NCI-H69 (cell line): ENCODE measurements around the gene GNAL.
A peak's percentile ranks its signal among the peaks of the same experiment; 100 is the strongest.
"Not testable (repeated sequence)": the region's sequence is repeated elsewhere in the genome, so short reads cannot be mapped to it uniquely, and the experiment has no call there.

Experiments used
- DNase-seq: peaks from one replicate; lab custom pipeline; 2025; lab: John Stamatoyannopoulos, UW

GNAL gene

GRCh38 chr18:11906926-11907874 lies 218.1 kb downstream of the GNAL start:
- no peak for DNase-seq

- peak; percentile 98 for DNase-seq
These were observed 219.4 kb downstream of the GNAL start, which contains the start of gene MPPE1 for GRCh38 chr18:11908182-11909060. Gene MPPE1 (minus strand): TSS chr18:11908317. CDS start chr18:11897264, 11,053 bp downstream.

- no peak for DNase-seq
These were observed 220.0 kb downstream of the GNAL start for GRCh38 chr18:11909061-11909455.

- DNase-seq, result no peak
These were observed 220.5 kb downstream of the GNAL start for GRCh38 chr18:11909591-11910026.

- not testable (repeated sequence) for DNase-seq
These were observed 227.8 kb downstream of the GNAL start for GRCh38 chr18:11916880-11917279.

- DNase-seq, result not testable (repeated sequence)
These were observed 230.5 kb downstream of the GNAL start for GRCh38 chr18:11919522-11919921.

GRCh38 chr18:11923450-11923849 lies 234.4 kb downstream of the GNAL start:
- DNase-seq, result no peak

GRCh38 chr18:11925800-11926481 lies 236.9 kb downstream of the GNAL start:
- DNase-seq, result no peak

- no peak for DNase-seq
These were observed 238.4 kb downstream of the GNAL start for GRCh38 chr18:11927497-11927896.

- DNase-seq, result no peak
These were observed 243.3 kb downstream of the GNAL start for GRCh38 chr18:11932393-11932792.
